SK-N-SH (cell line): ENCODE measurements around the gene KLHL7. TPM values are rescaled to one million over a fixed set of nuclear protein-coding genes. Genes with fewer than 3 reads are reported as not detected.

Experiments used
- CTCF ChIA-PET: fragments of 300-600, 350-600 bp; formaldehyde crosslinking; extraction: SDS; loops from one replicate; lab custom pipeline; 2021; lab: Yijun Ruan, JAX
- POLR2A ChIA-PET: fragments of 350-600 bp; sonication (Branson Sonifier 250); formaldehyde crosslinking; extraction: SDS; loops from one replicate; lab custom pipeline; 2020; ENCODE audit warnings: antibody characterized with exemption, inconsistent platforms; lab: Yijun Ruan, JAX
- DNase-seq: peaks from one replicate; pipeline ENCODE4 v3.0.0; 2012
- H2AFZ ChIP-seq: fragments of 200-600 bp; sonication (generic); 2 replicates; pipeline ENCODE4 v1.8.1; 2016; ENCODE audit warnings: antibody characterized with exemption, mild to moderate bottlenecking, low read depth
- H3F3A ChIP-seq: fragments of 200-600 bp; sonication (generic); replicated peaks from 2 replicates; pipeline ENCODE3; 2016; ENCODE audit warnings: antibody characterized with exemption, mild to moderate bottlenecking; ENCODE audit not compliant: insufficient read depth
- H3K27ac ChIP-seq, 2 experiments: fragments of 200-500 bp in 1 of 2; fragments of 200-600 bp in 1 of 2; sonication (Bioruptor generic) in 1 of 2; sonication (generic), shearing (Covaris generic) in 1 of 2; 2 replicates each; pipeline versions ENCODE4 v1.5.1 to v1.6.1; 2014 to 2016; ENCODE audit warnings: low read depth in 2 of 2, inconsistent platforms in 1 of 2, low read length in 1 of 2, mild to moderate bottlenecking in 1 of 2, mixed read lengths in 1 of 2
- H3K27me3 ChIP-seq: fragments of 200-600 bp; sonication (generic), shearing (Covaris generic); 2 replicates; pipeline ENCODE4 v1.6.1; 2016; ENCODE audit warnings: mixed run types; ENCODE audit not compliant: insufficient read depth
- H3K36me3 ChIP-seq, 2 experiments: fragments of 200-500 bp in 1 of 2; fragments of 200-600 bp in 1 of 2; sonication (Bioruptor generic) in 1 of 2; sonication (generic) in 1 of 2; replicated peaks in 1 of 2; 2 replicates each; pipeline versions ENCODE3 to v1.5.1; 2014 to 2016; ENCODE audit warnings: low read length in 1 of 2, mild to moderate bottlenecking in 1 of 2; ENCODE audit not compliant: insufficient read depth in 2 of 2, control insufficient read depth in 1 of 2
- H3K4me1 ChIP-seq, 2 experiments: fragments of 200-500 bp in 1 of 2; fragments of 200-600 bp in 1 of 2; sonication (Bioruptor generic) in 1 of 2; sonication (generic), shearing (Covaris generic) in 1 of 2; 2 replicates each; pipeline versions ENCODE4 v1.5.1 to v1.6.1; 2014 to 2016; ENCODE audit warnings: low read depth in 1 of 2, low read length in 1 of 2, mixed run types in 1 of 2; ENCODE audit not compliant: insufficient read depth in 2 of 2, control insufficient read depth in 1 of 2
- H3K4me2 ChIP-seq: fragments of 200-600 bp; sonication (generic), shearing (Covaris generic); 2 replicates; pipeline ENCODE4 v1.6.1; 2017; ENCODE audit warnings: mixed run types
- H3K4me3 ChIP-seq, 2 experiments: fragments of 200-500 bp in 1 of 2; fragments of 200-600 bp in 1 of 2; sonication (Bioruptor generic) in 1 of 2; sonication (generic), shearing (Covaris generic) in 1 of 2; 2 replicates each; pipeline versions ENCODE4 v1.5.1 to v1.8.1; 2014 to 2016; ENCODE audit warnings: low read depth in 2 of 2, inconsistent platforms in 1 of 2, low read length in 1 of 2, mild to moderate bottlenecking in 1 of 2, mixed read lengths in 1 of 2, moderate library complexity in 1 of 2
- H3K79me2 ChIP-seq: fragments of 200-600 bp; sonication (generic); 2 replicates; pipeline ENCODE4 v1.8.1; 2017; ENCODE audit warnings: mild to moderate bottlenecking; ENCODE audit not compliant: insufficient read depth
- H3K9ac ChIP-seq: fragments of 200-600 bp; sonication (generic); 2 replicates; pipeline ENCODE4 v1.6.1; 2017; ENCODE audit warnings: mixed run types
- H3K9me2 ChIP-seq: fragments of 200-600 bp; sonication (generic); 2 replicates; pipeline ENCODE4 v1.6.1; 2017; ENCODE audit warnings: mixed run types
- H3K9me3 ChIP-seq: fragments of 200-600 bp; sonication (generic); 2 replicates; pipeline ENCODE4 v1.6.1; 2017; ENCODE audit warnings: mixed run types, mild to moderate bottlenecking, moderate library complexity
- H4K20me1 ChIP-seq: fragments of 200-600 bp; sonication (generic); 2 replicates; pipeline ENCODE4 v1.6.1; 2017; ENCODE audit warnings: mild to moderate bottlenecking, mixed run types; ENCODE audit not compliant: insufficient read depth
- EZH2phosphoT487 ChIP-seq: fragments of 200-600 bp; sonication (generic); IDR thresholded peaks from 2 replicates; pipeline ENCODE4 v1.6.1; 2017; ENCODE audit warnings: low read depth, mixed run types, mild to moderate bottlenecking, antibody characterized with exemption, moderate library complexity, borderline replicate concordance
- FOSL2 ChIP-seq: IDR thresholded peaks from 2 replicates; pipeline ENCODE4 v1.4.0; 2012; ENCODE audit warnings: low read depth, mild to moderate bottlenecking, moderate library complexity, borderline replicate concordance
- FOXJ3 ChIP-seq: sonication (generic); formaldehyde crosslinking; IDR thresholded peaks from 2 replicates; pipeline ENCODE4 v1.5.1; 2020; ENCODE audit warnings: mild to moderate bottlenecking, missing genetic modification reagents
- FOXM1 ChIP-seq: IDR thresholded peaks from 2 replicates; pipeline ENCODE4 v1.4.0; 2012; ENCODE audit warnings: low read depth, mild to moderate bottlenecking
- GATA2 ChIP-seq: sonication (generic); formaldehyde crosslinking; IDR thresholded peaks from 2 replicates; pipeline ENCODE4 v1.5.0; 2020; ENCODE audit warnings: mild to moderate bottlenecking, missing genetic modification reagents
- MXI1 ChIP-seq: IDR thresholded peaks from 2 replicates; pipeline ENCODE4 v1.6.1; 2012; ENCODE audit warnings: mild to moderate bottlenecking, low read depth, low read length, improper control_type of control experiment
- RFX5 ChIP-seq: IDR thresholded peaks from 2 replicates; pipeline ENCODE4 v1.6.1; 2012; ENCODE audit warnings: mild to moderate bottlenecking, improper control_type of control experiment, low read length
- RXRA ChIP-seq: IDR thresholded peaks from 2 replicates; pipeline ENCODE4 v1.4.0; 2012; ENCODE audit warnings: low read depth, mild to moderate bottlenecking, borderline replicate concordance
- YY1 ChIP-seq: IDR thresholded peaks from 2 replicates; pipeline ENCODE4 v1.4.0; 2012; ENCODE audit warnings: low read depth, mild to moderate bottlenecking
- WGBS: methylation state at CpG from one replicate; pipeline ENCODE4 v1.1.6; 2017; ENCODE audit warnings: low lambda C conversion rate; 5-methylcytosine and 5-hydroxymethylcytosine counted together
- polyA plus RNA-seq, 3 experiments: library from polyadenylated mRNA; depleted of rRNA; stranded (reverse); fragments of >200 nt; gene quantifications; 2 replicates each; pipeline ENCODE4 v1.2.3, GENCODE V29; 2012
- TF ChIP-seq, protein P1 (sequence below): fragments of 200-600 bp; sonication (generic); IDR thresholded peaks from 2 replicates; pipeline ENCODE4 v1.6.1; 2017; ENCODE audit warnings: antibody characterized with exemption, mild to moderate bottlenecking, moderate library complexity
- TF ChIP-seq, protein P2 (sequence below): fragments of 150-350 bp; IDR thresholded peaks from 2 replicates; pipeline ENCODE4 v1.6.1; 2016; ENCODE audit warnings: mild to moderate bottlenecking, low read depth, low read length
- TF ChIP-seq, protein P3 (sequence below): fragments of 150-350 bp; IDR thresholded peaks from 2 replicates; pipeline ENCODE4 v1.6.1; 2017; ENCODE audit warnings: antibody characterized with exemption, low read length, low read depth, borderline replicate concordance
- TF ChIP-seq, protein P4 (sequence below): IDR thresholded peaks from 2 replicates; pipeline ENCODE4 v1.4.0; 2012; ENCODE audit warnings: low read depth

The KLHL7 gene
- polyA plus RNA-seq, 1 of the 3 experiments (the other 2 are of a cell fraction), result 30.8 TPM

DNA sequence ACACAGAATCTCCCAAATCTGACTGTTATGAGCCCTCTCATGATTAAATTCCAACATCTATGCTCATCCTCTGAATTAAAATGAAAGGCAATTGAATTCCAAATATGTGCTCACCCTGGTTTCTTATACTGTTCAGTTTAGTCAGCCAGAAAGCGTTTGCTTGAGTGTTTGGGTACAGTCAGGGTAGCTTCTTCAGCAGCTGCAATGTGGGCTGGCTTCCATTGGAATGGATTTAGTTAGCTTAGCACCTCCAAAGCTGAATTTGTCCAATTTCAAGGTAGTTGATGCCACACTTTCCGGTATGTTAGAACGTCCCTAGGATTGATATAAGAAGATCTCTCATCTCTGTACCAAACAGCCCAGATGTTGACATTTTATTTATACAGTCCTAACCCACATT is 9.3 kb downstream of the KLHL7 start (continued):
- TF ChIP-seq, protein P1, sequence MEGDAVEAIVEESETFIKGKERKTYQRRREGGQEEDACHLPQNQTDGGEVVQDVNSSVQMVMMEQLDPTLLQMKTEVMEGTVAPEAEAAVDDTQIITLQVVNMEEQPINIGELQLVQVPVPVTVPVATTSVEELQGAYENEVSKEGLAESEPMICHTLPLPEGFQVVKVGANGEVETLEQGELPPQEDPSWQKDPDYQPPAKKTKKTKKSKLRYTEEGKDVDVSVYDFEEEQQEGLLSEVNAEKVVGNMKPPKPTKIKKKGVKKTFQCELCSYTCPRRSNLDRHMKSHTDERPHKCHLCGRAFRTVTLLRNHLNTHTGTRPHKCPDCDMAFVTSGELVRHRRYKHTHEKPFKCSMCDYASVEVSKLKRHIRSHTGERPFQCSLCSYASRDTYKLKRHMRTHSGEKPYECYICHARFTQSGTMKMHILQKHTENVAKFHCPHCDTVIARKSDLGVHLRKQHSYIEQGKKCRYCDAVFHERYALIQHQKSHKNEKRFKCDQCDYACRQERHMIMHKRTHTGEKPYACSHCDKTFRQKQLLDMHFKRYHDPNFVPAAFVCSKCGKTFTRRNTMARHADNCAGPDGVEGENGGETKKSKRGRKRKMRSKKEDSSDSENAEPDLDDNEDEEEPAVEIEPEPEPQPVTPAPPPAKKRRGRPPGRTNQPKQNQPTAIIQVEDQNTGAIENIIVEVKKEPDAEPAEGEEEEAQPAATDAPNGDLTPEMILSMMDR, result no peak
- TF ChIP-seq FOXJ3 (CRISPR knock-in tag), result no peak

DNA sequence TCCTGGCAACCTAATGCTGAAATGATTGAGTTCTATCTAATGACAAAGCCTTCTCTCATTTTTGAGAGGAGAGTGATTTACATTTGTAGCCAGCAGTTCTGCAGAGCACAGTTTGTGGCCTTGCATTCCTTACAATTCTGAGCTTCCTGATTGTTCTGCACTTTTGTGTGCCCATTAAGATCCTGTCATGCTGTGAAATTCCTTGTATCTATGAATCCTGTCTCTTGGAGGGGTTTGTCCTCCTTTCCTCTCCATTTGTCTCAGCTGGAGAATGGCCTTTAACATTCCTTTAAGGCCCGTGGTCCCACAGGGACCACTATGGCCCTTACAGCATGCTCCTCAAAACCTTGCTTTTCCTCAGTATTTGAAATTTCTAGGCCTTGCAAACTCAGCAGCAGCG is 10.4 kb downstream of the KLHL7 start:
- no peaks in the 10 kb centered on the region for H3K9me2 ChIP-seq
- H3K79me2 ChIP-seq, result peaks cover 67% of the 10 kb centered on the region
- peaks cover 0 to 9% of the 10 kb centered on the region in 2 experiments for H3K36me3 ChIP-seq
- 87% methylated on average over 2 of the region's 2 CpGs for WGBS
- H3K4me3 ChIP-seq, result no peak overlapping the region
- H4K20me1 ChIP-seq, result peaks cover 12% of the 10 kb centered on the region
- DNase-seq, result no peak
- no peak overlapping the region for H3K4me2 ChIP-seq
- H3K9me3 ChIP-seq, result no peaks in the 10 kb centered on the region
- POLR2A ChIA-PET, result interaction anchor here (0.6 kb wide), 1 partner anchor 158 kb away, joined by 3 read pairs; no protein-coding TSS in a partner anchor
- H3K9ac ChIP-seq, result no peak overlapping the region
- CTCF ChIA-PET, result interaction anchor here (0.7 to 4.2 kb wide), 3 partner anchors 10 to 29 kb away, joined by 3 to 19 read pairs (median 17); partner anchors contain the start of gene KLHL7
- peaks cover 5% of the 10 kb centered on the region for H3F3A ChIP-seq
- no peaks in the 10 kb centered on the region for H3K27me3 ChIP-seq
- H3K27ac ChIP-seq, result no peak overlapping the region
- peaks cover 0 to 16% of the 10 kb centered on the region in 2 experiments; a peak in 1 of 4 replicates for H3K4me1 ChIP-seq
- no peak overlapping the region for H2AFZ ChIP-seq
- TF ChIP-seq MXI1, result no peak
- TF ChIP-seq RFX5, result no peak
- TF ChIP-seq, protein P2, sequence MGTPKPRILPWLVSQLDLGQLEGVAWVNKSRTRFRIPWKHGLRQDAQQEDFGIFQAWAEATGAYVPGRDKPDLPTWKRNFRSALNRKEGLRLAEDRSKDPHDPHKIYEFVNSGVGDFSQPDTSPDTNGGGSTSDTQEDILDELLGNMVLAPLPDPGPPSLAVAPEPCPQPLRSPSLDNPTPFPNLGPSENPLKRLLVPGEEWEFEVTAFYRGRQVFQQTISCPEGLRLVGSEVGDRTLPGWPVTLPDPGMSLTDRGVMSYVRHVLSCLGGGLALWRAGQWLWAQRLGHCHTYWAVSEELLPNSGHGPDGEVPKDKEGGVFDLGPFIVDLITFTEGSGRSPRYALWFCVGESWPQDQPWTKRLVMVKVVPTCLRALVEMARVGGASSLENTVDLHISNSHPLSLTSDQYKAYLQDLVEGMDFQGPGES, result no peak
- TF ChIP-seq GATA2 (CRISPR knock-in tag), result no peak
- TF ChIP-seq, protein P3, sequence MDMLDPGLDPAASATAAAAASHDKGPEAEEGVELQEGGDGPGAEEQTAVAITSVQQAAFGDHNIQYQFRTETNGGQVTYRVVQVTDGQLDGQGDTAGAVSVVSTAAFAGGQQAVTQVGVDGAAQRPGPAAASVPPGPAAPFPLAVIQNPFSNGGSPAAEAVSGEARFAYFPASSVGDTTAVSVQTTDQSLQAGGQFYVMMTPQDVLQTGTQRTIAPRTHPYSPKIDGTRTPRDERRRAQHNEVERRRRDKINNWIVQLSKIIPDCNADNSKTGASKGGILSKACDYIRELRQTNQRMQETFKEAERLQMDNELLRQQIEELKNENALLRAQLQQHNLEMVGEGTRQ, result no peak
- TF ChIP-seq YY1, result no peak
- TF ChIP-seq, protein P4, sequence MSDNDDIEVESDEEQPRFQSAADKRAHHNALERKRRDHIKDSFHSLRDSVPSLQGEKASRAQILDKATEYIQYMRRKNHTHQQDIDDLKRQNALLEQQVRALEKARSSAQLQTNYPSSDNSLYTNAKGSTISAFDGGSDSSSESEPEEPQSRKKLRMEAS, result no peak
- no peak for TF ChIP-seq FOSL2
- TF ChIP-seq EZH2phosphoT487, result no peak
- no peak for TF ChIP-seq RXRA
- TF ChIP-seq, protein P1, result no peak
- no peak for TF ChIP-seq FOXM1
